ENCODE results near the gene LRRC28.

DNA sequence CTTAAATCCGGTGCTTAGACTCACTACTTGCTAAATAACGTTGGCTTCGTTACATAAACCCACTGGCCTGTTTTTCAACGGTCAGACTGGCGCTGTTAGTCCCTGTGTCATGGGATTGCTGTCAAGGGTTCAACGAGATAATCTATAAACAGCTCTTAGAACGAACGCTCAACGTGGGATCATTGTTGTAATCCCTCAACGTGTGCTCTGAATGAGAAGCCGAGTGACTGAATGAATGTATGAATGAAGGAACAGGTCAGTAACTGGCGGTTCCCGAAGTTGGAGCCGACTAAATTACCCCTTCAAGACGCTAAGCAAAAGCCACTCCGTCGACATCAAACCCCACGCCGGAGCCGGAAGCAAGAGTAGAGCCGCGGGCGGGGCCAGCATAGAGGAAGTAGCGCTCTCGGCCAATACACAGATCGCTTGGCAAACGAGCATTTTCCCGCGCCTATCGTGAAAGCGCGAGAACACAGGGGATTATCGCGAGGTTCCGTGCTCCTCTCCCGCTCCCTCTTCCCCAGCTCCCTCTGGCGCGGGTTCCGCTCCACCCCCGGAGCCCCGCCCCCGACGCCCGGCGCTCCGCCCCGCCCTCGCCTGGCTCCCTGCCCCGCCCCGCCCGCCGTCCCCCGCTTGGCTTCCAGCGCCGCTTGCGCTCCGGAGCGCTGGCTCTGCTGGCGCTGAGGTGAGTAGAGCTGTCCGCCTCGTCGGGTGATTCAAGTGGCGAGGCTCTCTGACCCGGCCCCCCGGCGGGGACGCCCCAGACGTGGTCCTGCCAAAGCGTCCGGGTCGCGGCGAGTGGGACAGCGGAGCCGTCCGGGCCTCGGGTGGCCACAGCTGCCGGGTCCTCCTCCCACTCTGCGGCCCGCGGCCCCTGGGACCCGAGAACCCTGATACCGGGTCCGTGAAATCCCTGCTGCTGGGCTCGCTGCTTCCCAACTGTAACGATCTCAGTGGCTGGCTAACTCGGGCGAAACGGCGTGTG is at the start of gene LRRC28:
- TF ChIP-seq, protein P1, sequence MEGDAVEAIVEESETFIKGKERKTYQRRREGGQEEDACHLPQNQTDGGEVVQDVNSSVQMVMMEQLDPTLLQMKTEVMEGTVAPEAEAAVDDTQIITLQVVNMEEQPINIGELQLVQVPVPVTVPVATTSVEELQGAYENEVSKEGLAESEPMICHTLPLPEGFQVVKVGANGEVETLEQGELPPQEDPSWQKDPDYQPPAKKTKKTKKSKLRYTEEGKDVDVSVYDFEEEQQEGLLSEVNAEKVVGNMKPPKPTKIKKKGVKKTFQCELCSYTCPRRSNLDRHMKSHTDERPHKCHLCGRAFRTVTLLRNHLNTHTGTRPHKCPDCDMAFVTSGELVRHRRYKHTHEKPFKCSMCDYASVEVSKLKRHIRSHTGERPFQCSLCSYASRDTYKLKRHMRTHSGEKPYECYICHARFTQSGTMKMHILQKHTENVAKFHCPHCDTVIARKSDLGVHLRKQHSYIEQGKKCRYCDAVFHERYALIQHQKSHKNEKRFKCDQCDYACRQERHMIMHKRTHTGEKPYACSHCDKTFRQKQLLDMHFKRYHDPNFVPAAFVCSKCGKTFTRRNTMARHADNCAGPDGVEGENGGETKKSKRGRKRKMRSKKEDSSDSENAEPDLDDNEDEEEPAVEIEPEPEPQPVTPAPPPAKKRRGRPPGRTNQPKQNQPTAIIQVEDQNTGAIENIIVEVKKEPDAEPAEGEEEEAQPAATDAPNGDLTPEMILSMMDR (conservative IDR thresholded peaks at IDR 0.05 in 1 of 2, IDR thresholded peaks at IDR 0.05 in 1 of 2; ENCODE audit: low read depth in 1 of 2, low read length in 2 of 2), result no peak
- no peak for TF ChIP-seq EZH2 (IDR thresholded peaks at IDR 0.05; ENCODE audit: low read length, missing control alignments)
